Raji (cell line): Measurements from ENCODE around the gene RTN4R.

Source experiments
- POLR2A ChIP-seq: IDR thresholded peaks from 2 replicates; pipeline ENCODE4 v1.6.1; 2011; ENCODE audit warnings: low read depth, low read length, control low read depth; ENCODE audit not compliant: insufficient read depth

RTN4R gene

DNA sequence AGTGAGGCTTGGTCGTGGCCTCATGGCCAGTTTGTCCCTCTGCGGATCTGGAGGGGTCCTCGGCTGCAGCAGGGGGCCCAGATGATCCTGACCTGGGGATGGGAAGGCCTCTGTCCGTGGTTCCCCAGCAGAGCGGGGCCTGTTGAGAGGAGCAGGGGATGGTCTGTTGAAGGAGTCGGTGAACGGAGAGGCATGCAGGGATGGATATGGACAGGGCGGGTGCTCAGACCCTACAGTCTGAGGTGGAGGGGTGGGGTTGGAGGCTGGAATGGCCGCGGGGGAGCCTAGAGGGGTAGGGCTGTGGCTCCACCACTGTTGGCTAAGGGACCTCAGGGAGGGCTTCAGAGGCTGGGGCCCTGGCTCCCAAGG is 33.8 kb downstream of the RTN4R start:
- no peak for TF ChIP-seq POLR2A

GRCh38 chr22:20233351-20234313 is 34.5 kb downstream of the RTN4R start:
- TF ChIP-seq POLR2A, result no peak

DNA sequence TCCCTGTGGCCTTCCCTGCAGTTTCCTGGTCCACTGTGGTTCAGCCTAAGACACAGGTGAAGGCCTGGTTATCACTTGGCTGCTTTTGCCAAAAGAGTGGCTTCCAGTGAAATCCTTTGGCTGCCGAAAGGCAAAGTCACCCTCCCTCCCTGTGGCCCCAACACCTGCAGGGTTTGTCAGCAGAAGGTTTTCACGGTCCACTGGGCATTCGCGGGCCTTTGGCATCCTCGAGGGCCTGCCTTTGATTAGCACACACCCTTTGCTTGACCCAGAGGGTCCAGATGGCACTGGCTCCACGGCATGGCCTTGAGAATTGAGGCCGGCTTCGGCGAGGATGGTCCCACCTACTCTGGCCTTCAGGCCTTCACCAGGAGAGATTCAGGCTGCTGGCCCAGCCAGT is 35.3 kb downstream of the RTN4R start:
- TF ChIP-seq POLR2A, result no peak

GRCh38 chr22:20232237-20232598 is 35.9 kb downstream of the RTN4R start:
- TF ChIP-seq POLR2A, result no peak

GRCh38 chr22:20231514-20232236 is 36.4 kb downstream of the RTN4R start:
- TF ChIP-seq POLR2A, result no peak

GRCh38 chr22:20230777-20231420 is 37.2 kb downstream of the RTN4R start:
- TF ChIP-seq POLR2A, result no peak

- TF ChIP-seq POLR2A, result no peak
Measured at GRCh38 chr22:20229916-20230775, 38.0 kb downstream of the RTN4R start.

- TF ChIP-seq POLR2A, result no peak
Measured at GRCh38 chr22:20228939-20229272, 39.2 kb downstream of the RTN4R start.

GRCh38 chr22:20228055-20228938 is 39.8 kb downstream of the RTN4R start:
- TF ChIP-seq POLR2A, result no peak

GRCh38 chr22:20227363-20227762 is 40.8 kb downstream of the RTN4R start:
- no peak for TF ChIP-seq POLR2A

DNA sequence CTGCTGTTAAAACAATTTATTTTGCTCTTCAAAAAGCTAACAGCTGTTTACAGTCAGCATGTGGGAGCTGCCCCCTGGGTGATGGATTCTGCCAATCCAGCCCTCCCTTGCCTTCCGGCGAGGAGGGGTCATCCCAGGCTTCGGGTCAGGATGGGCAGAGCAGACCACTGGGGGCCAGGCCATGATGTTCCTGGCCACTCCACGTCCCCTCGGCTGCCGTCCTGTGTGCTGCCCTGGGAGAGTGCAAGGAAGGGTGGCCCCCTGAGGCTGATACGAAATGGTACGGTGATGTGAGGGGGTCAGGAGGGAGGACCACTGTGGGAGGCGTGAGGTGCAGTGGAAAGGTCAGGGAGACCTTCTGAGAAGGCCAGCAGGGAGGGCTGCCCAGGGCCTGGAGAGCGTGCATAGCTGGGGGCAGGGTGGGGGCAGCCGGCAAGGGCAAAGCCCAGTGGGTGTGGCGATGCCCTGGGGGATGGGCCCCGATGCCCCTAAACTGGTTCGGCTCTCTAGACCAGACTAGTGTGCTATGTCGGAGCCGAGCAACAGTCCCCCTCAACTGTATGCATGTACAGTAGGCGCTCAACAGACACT is 41.3 kb downstream of the RTN4R start:
- no peak for TF ChIP-seq POLR2A

- no peak for TF ChIP-seq POLR2A
Measured at GRCh38 chr22:20226077-20226716, 41.9 kb downstream of the RTN4R start.

- TF ChIP-seq POLR2A, result no peak
Measured at GRCh38 chr22:20225693-20225966, 42.5 kb downstream of the RTN4R start.
